NT2/D1 (cell line): ENCODE data around the gene PFKFB3.

Experiments
- DNase-seq: peaks from one replicate; pipeline ENCODE4 v3.0.0-alpha.2; 2011; ENCODE audit warnings: low read depth, low spot score
- H3K27me3 ChIP-seq: 2 replicates; pipeline ENCODE4 v1.6.0; 2011; ENCODE audit warnings: mild to moderate bottlenecking; ENCODE audit not compliant: insufficient read length, insufficient read depth
- H3K36me3 ChIP-seq: 2 replicates; pipeline ENCODE4 v1.6.1; 2011; ENCODE audit warnings: mild to moderate bottlenecking, low read length, mixed read lengths; ENCODE audit not compliant: insufficient read depth, insufficient read length
- H3K4me1 ChIP-seq: 2 replicates; pipeline ENCODE4 v1.5.1; 2011; ENCODE audit not compliant: insufficient read depth, insufficient read length
- H3K4me3 ChIP-seq: 2 replicates; pipeline ENCODE4 v1.5.1; 2011; ENCODE audit warnings: low read depth; ENCODE audit not compliant: insufficient read length
- H3K9ac ChIP-seq: 2 replicates; pipeline ENCODE4 v1.6.0; 2011; ENCODE audit warnings: low read depth; ENCODE audit not compliant: insufficient read length
- H3K9me3 ChIP-seq: 2 replicates; pipeline ENCODE4 v1.5.1; 2011; ENCODE audit warnings: mild to moderate bottlenecking, low read length; ENCODE audit not compliant: insufficient read depth
- SUZ12 ChIP-seq: IDR thresholded peaks from 2 replicates; pipeline ENCODE4 v1.6.1; 2011; ENCODE audit not compliant: insufficient read length, insufficient read depth; ENCODE audit errors: extremely low read depth
- YY1 ChIP-seq: IDR thresholded peaks from 2 replicates; pipeline ENCODE4 v1.6.1; 2011; ENCODE audit not compliant: insufficient read length, insufficient read depth
- ZNF274 ChIP-seq: IDR thresholded peaks from 2 replicates; pipeline ENCODE4 v1.6.1; 2011; ENCODE audit warnings: mild to moderate bottlenecking, low read depth, low read length

The PFKFB3 gene

GRCh38 chr10:6227346-6227745, 24.6 kb downstream of the PFKFB3 start:
- H3K36me3 ChIP-seq, result peaks cover 92% of the 10 kb centered on the region
- H3K4me1 ChIP-seq, result no peaks in the 10 kb centered on the region
- no peaks in the 10 kb centered on the region for H3K9me3 ChIP-seq
- DNase-seq, result no peak
- H3K9ac ChIP-seq, result no peak overlapping the region
- H3K27me3 ChIP-seq, result no peaks in the 10 kb centered on the region
- no peak for TF ChIP-seq ZNF274
- TF ChIP-seq SUZ12, result no peak
- no peak for TF ChIP-seq YY1
- no peak overlapping the region for H3K4me3 ChIP-seq

GRCh38 chr10:6228010-6228511, 25.3 kb downstream of the PFKFB3 start:
- no peaks in the 10 kb centered on the region for H3K9me3 ChIP-seq
- no peaks in the 10 kb centered on the region for H3K27me3 ChIP-seq
- no peak overlapping the region for H3K9ac ChIP-seq
- no peak for DNase-seq
- no peaks in the 10 kb centered on the region for H3K4me1 ChIP-seq
- no peak overlapping the region for H3K4me3 ChIP-seq
- peaks cover 92% of the 10 kb centered on the region for H3K36me3 ChIP-seq
- TF ChIP-seq ZNF274, result no peak
- TF ChIP-seq SUZ12, result no peak
- TF ChIP-seq YY1, result no peak

GRCh38 chr10:6228647-6229046, 25.9 kb downstream of the PFKFB3 start:
- Histone ChIP-seq H3K36me3 (peaks cover 92% of the 10 kb centered on the region), H3K4me1 (no peaks in the 10 kb centered on the region), H3K9me3 (no peaks in the 10 kb centered on the region), H3K4me3 (no peak overlapping the region), H3K9ac (no peak overlapping the region), H3K27me3 (no peaks in the 10 kb centered on the region)
- TF ChIP-seq YY1 (no peak), SUZ12 (no peak), ZNF274 (no peak)
- DNase-seq, result no peak

GRCh38 chr10:6229290-6229689, 26.6 kb downstream of the PFKFB3 start:
- H3K4me1 ChIP-seq, result no peaks in the 10 kb centered on the region
- no peaks in the 10 kb centered on the region for H3K9me3 ChIP-seq
- H3K4me3 ChIP-seq, result no peak overlapping the region
- peaks cover 92% of the 10 kb centered on the region for H3K36me3 ChIP-seq
- TF ChIP-seq YY1, result no peak
- TF ChIP-seq ZNF274, result no peak
- no peak for TF ChIP-seq SUZ12
- no peak overlapping the region for H3K9ac ChIP-seq
- H3K27me3 ChIP-seq, result no peaks in the 10 kb centered on the region
- no peak for DNase-seq

GRCh38 chr10:6229746-6230145, 27.0 kb downstream of the PFKFB3 start:
- H3K4me3 ChIP-seq, result no peak overlapping the region
- H3K9ac ChIP-seq, result no peak overlapping the region
- H3K36me3 ChIP-seq, result peaks cover 92% of the 10 kb centered on the region
- DNase-seq, result no peak
- H3K4me1 ChIP-seq, result no peaks in the 10 kb centered on the region
- no peaks in the 10 kb centered on the region for H3K9me3 ChIP-seq
- TF ChIP-seq ZNF274 (no peak), YY1 (no peak), SUZ12 (no peak)
- H3K27me3 ChIP-seq, result no peaks in the 10 kb centered on the region

- TF ChIP-seq YY1 (no peak), SUZ12 (no peak), ZNF274 (no peak)
- Histone ChIP-seq H3K9ac (no peak overlapping the region), H3K27me3 (no peaks in the 10 kb centered on the region), H3K9me3 (no peaks in the 10 kb centered on the region), H3K4me1 (no peaks in the 10 kb centered on the region), H3K36me3 (peaks cover 87% of the 10 kb centered on the region), H3K4me3 (no peak overlapping the region)
- no peak for DNase-seq
Measured at GRCh38 chr10:6230315-6230714, 27.6 kb downstream of the PFKFB3 start.

- Histone ChIP-seq H3K9ac (no peak overlapping the region), H3K9me3 (no peaks in the 10 kb centered on the region), H3K36me3 (peaks cover 81% of the 10 kb centered on the region), H3K4me3 (no peak overlapping the region), H3K4me1 (no peaks in the 10 kb centered on the region), H3K27me3 (no peaks in the 10 kb centered on the region)
- no peak for DNase-seq
- TF ChIP-seq ZNF274, result no peak
- TF ChIP-seq YY1, result no peak
- TF ChIP-seq SUZ12, result no peak
Measured at GRCh38 chr10:6231146-6231545, 28.4 kb downstream of the PFKFB3 start.
